HCT116 (cell line): Measurements from ENCODE around the gene WDR44. TPM values are rescaled to one million over a fixed set of nuclear protein-coding genes. Genes with fewer than 3 reads are reported as not detected.
A peak's percentile ranks its signal among the peaks of the same experiment; 100 is the strongest.

Experiments
- ATAC-seq: fragments of 200-7000 bp; cut with Tn5 transposase; 2 replicates; pipeline ENCODE4 v1.9.1; 2020; ENCODE audit warnings: mild to moderate bottlenecking, moderate library complexity
- BruUV-seq: library from RNA; stranded (reverse); fragments of 400-500 nt; replicated peaks from 2 replicates; lab custom pipeline; 2021; lab: Mats Ljungman, UMichigan
- CTCF ChIA-PET: fragments of 300-600 bp; sonication (Branson Sonifier 250); formaldehyde crosslinking; loops from one replicate; lab custom pipeline; 2021; ENCODE audit warnings: antibody characterized with exemption; lab: Charles Lee
- POLR2A ChIA-PET: fragments of 300-600, 350-600 bp; sonication (Branson Sonifier 250); formaldehyde crosslinking; loops from one replicate; lab custom pipeline; 2021; ENCODE audit warnings: antibody characterized with exemption; lab: Charles Lee
- RAD21 ChIA-PET, 2 experiments: fragments of 300-600 bp; sonication (Branson Sonifier 250); formaldehyde crosslinking; loops; one replicate each; lab custom pipeline; 2023; ENCODE audit warnings: low total read pairs in 2 of 2; ENCODE audit not compliant: uncharacterized antibody in 2 of 2, unreplicated experiment in 2 of 2, low non-redundant PET in 1 of 2; lab: Charles Lee
- DNase-seq: peaks from one replicate; pipeline ENCODE4 v3.0.0-alpha.2; 2010; ENCODE audit warnings: low read depth, low spot score
- H2AFZ ChIP-seq: fragments of 200-600 bp; shearing (Covaris generic), sonication (generic); 2 replicates; pipeline ENCODE4 v1.6.1; 2017; ENCODE audit warnings: low read depth, mixed run types, mixed read lengths, antibody characterized with exemption, low read length; ENCODE audit not compliant: poor library complexity, severe bottlenecking
- H3K27ac ChIP-seq: 2 replicates; pipeline ENCODE4 v1.5.1; 2012; ENCODE audit warnings: low read depth, low read length
- H3K27me3 ChIP-seq: fragments of 200-600 bp; sonication (generic); 2 replicates; pipeline ENCODE4 v1.6.1; 2016; ENCODE audit warnings: mixed run types, low read length, mixed read lengths; ENCODE audit not compliant: insufficient read depth
- H3K36me3 ChIP-seq, 2 experiments: fragments of 200-500 bp in 1 of 2; fragments of 200-600 bp in 1 of 2; sonication (Bioruptor generic) in 1 of 2; sonication (generic) in 1 of 2; 2 replicates each; pipeline versions ENCODE4 v1.5.1 to v1.6.1; 2014 to 2016; ENCODE audit warnings: low read length in 2 of 2, inconsistent platforms in 1 of 2, mixed read lengths in 1 of 2, mixed run types in 1 of 2; ENCODE audit not compliant: insufficient read depth in 2 of 2, control insufficient read depth in 1 of 2
- H3K4me1 ChIP-seq, 2 experiments: fragments of 200-600 bp in 1 of 2; sonication (generic) in 1 of 2; 2 replicates each; pipeline versions ENCODE4 v1.5.1 to v1.6.1; 2012 to 2017; ENCODE audit warnings: low read length in 2 of 2, inconsistent platforms in 1 of 2, mild to moderate bottlenecking in 1 of 2, mixed read lengths in 1 of 2, mixed run types in 1 of 2, moderate library complexity in 1 of 2; ENCODE audit not compliant: insufficient read depth in 2 of 2, control insufficient read depth in 1 of 2
- H3K4me2 ChIP-seq: fragments of 200-600 bp; sonication (generic); 2 replicates; pipeline ENCODE4 v1.6.1; 2017; ENCODE audit warnings: mixed run types, low read length, mixed read lengths
- H3K4me3 ChIP-seq, 2 experiments: fragments of 200-600 bp in 1 of 2; sonication (generic) in 1 of 2; replicated peaks in 1 of 2; 2 replicates each; pipeline ENCODE4 v1.5.1; 2011 to 2016; ENCODE audit warnings: low read length in 2 of 2, control low read depth in 1 of 2, low read depth in 1 of 2, mild to moderate bottlenecking in 1 of 2, mixed read lengths in 1 of 2, mixed run types in 1 of 2
- H3K79me2 ChIP-seq: fragments of 200-600 bp; sonication (generic); 2 replicates; pipeline ENCODE4 v1.6.1; 2017; ENCODE audit warnings: mild to moderate bottlenecking, mixed run types, low read length, moderate library complexity, mixed read lengths; ENCODE audit not compliant: insufficient read depth
- H3K9ac ChIP-seq: fragments of 200-600 bp; sonication (generic); 2 replicates; pipeline ENCODE4 v1.6.1; 2016; ENCODE audit warnings: low read length, mixed read lengths
- H3K9me2 ChIP-seq: fragments of 200-600 bp; sonication (generic), shearing (Covaris generic); 2 replicates; pipeline ENCODE4 v1.6.1; 2017; ENCODE audit warnings: mixed run types, mild to moderate bottlenecking, moderate library complexity; ENCODE audit not compliant: insufficient read depth
- H3K9me3 ChIP-seq, 2 experiments: fragments of 200-500 bp in 1 of 2; fragments of 200-600 bp in 1 of 2; sonication (Bioruptor generic) in 1 of 2; sonication (generic) in 1 of 2; 2 replicates each; pipeline ENCODE4 v1.6.1; 2014 to 2017; ENCODE audit warnings: low read length in 2 of 2, mixed read lengths in 2 of 2, inconsistent platforms in 1 of 2, low read depth in 1 of 2, mild to moderate bottlenecking in 1 of 2, mixed run types in 1 of 2, moderate library complexity in 1 of 2; ENCODE audit not compliant: control insufficient read depth in 1 of 2, insufficient read depth in 1 of 2
- H4K20me1 ChIP-seq: fragments of 200-600 bp; sonication (generic), shearing (Covaris generic); 2 replicates; pipeline ENCODE4 v1.6.1; 2017; ENCODE audit warnings: mixed run types, mild to moderate bottlenecking, moderate library complexity; ENCODE audit not compliant: insufficient read depth
- ATF3 ChIP-seq: IDR thresholded peaks from 2 replicates; pipeline ENCODE4 v1.6.1; 2012
- CEBPB ChIP-seq: IDR thresholded peaks from 2 replicates; pipeline ENCODE4 v1.6.1; 2012; ENCODE audit warnings: low read depth
- EGR1 ChIP-seq: IDR thresholded peaks from 2 replicates; pipeline ENCODE4 v1.6.1; 2012; ENCODE audit warnings: low read depth
- RAD21 ChIP-seq: IDR thresholded peaks from 2 replicates; pipeline ENCODE4 v1.6.1; 2012; ENCODE audit warnings: low read depth, mild to moderate bottlenecking
- SP1 ChIP-seq: IDR thresholded peaks from 2 replicates; pipeline ENCODE4 v1.6.1; 2012; ENCODE audit warnings: low read depth
- ZFX ChIP-seq: fragments of 450-650 bp; IDR thresholded peaks from 2 replicates; pipeline ENCODE4 v1.6.1; 2017
- intact Hi-C: fragments of 100-400 bp; cut with micrococcal nuclease; formaldehyde crosslinking; loops from 2 replicates; pipeline ENCODE4 v1.10.0; 2022
- total RNA-seq: library from RNA; stranded (reverse); gene quantifications from one replicate; pipeline ENCODE4 v1.2.1, GENCODE V29; 2021; ENCODE audit not compliant: unreplicated experiment
- TF ChIP-seq, protein P1 (sequence below), 3 experiments: fragments of 200-600 bp in 1 of 3; sonication (generic) in 1 of 3; IDR thresholded peaks in 2 of 3; conservative IDR thresholded peaks in 1 of 3; 2 replicates each; pipeline ENCODE4 v1.5.1; 2012 to 2017; ENCODE audit warnings: low read depth in 2 of 3, low read length in 2 of 3, antibody characterized with exemption in 1 of 3, borderline replicate concordance in 1 of 3, control low read depth in 1 of 3, mild to moderate bottlenecking in 1 of 3, mixed read lengths in 1 of 3, mixed run types in 1 of 3, moderate library complexity in 1 of 3; ENCODE audit not compliant: insufficient read depth in 1 of 3

Gene WDR44
- total RNA-seq, 1 experiment from 2014 or later = 12.2 TPM

- no peak for ATAC-seq
- POLR2A ChIA-PET = no interaction called here
- no peaks in the 10 kb centered on the region for H3K36me3 ChIP-seq
- BruUV-seq = no TSS peak
- H3K27ac ChIP-seq = no peak overlapping the region
- H3K4me3 ChIP-seq = no peak overlapping the region
- no peaks in the 10 kb centered on the region for H3K27me3 ChIP-seq
- H4K20me1 ChIP-seq = no peaks in the 10 kb centered on the region
- no peaks in the 10 kb centered on the region for H3K9me2 ChIP-seq
- TF ChIP-seq SP1 (no peak), CEBPB (no peak), ZFX (no peak)
- TF ChIP-seq, all 23 proteins: peak for 0
- Histone ChIP-seq H2AFZ (no peak overlapping the region), H3K79me2 (no peaks in the 10 kb centered on the region), H3K4me2 (no peak overlapping the region), H3K9me3 (no peaks in the 10 kb centered on the region), H3K4me1 (no peaks in the 10 kb centered on the region), H3K9ac (no peak overlapping the region)
- intact Hi-C loops = no loop called here
- ChIA-PET RAD21 (no interaction called here), CTCF (no interaction called here)
- DNase-seq = no peak
These were observed 50.2 kb downstream of the WDR44 start for GRCh38 chrX:118396113-118396512.

DNA sequence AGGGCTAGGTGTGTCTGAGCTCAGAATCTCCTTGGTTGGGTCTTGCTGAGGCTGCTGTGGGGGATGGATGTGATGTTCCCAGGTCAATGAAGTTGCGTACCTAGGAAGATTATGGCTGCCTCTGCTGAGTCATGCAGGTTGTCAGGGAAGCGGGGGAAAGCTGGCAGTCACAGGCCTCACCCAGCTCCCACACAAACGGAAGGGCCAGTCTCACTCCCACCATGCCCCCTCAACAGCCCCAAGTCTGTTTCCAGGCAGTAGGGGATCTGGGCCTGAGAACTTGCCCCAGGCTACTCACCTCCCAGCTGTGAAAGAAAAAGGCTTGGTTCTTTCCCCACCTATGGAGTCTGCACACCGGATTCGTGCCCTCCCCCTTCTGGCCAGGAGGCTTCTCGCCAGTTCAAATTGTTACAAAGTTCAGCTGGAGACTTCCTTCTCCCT lies 72.9 kb downstream of the WDR44 start:
- CTCF ChIA-PET = no interaction called here
- intact Hi-C loops = no loop called here
- Histone ChIP-seq H3K4me3 (no peak overlapping the region), H4K20me1 (no peaks in the 10 kb centered on the region), H3K4me1 (peaks cover 0 to 9% of the 10 kb centered on the region in 2 experiments; a peak in 1 of 4 replicates), H3K9me3 (no peaks in the 10 kb centered on the region), H3K9me2 (no peaks in the 10 kb centered on the region), H3K4me2 (no peak overlapping the region), H3K27ac (no peak overlapping the region), H3K79me2 (no peaks in the 10 kb centered on the region), H2AFZ (no peak overlapping the region), H3K27me3 (no peaks in the 10 kb centered on the region), H3K9ac (no peak overlapping the region), H3K36me3 (no peaks in the 10 kb centered on the region)
- POLR2A ChIA-PET = no interaction called here
- RAD21 ChIA-PET = no interaction called here
- BruUV-seq = no TSS peak
- ATAC-seq (peak; percentile 32; the same call in 1 of the 2 replicates), DNase-seq (no peak)
- no peak for TF ChIP-seq CEBPB
- TF ChIP-seq, protein P1, sequence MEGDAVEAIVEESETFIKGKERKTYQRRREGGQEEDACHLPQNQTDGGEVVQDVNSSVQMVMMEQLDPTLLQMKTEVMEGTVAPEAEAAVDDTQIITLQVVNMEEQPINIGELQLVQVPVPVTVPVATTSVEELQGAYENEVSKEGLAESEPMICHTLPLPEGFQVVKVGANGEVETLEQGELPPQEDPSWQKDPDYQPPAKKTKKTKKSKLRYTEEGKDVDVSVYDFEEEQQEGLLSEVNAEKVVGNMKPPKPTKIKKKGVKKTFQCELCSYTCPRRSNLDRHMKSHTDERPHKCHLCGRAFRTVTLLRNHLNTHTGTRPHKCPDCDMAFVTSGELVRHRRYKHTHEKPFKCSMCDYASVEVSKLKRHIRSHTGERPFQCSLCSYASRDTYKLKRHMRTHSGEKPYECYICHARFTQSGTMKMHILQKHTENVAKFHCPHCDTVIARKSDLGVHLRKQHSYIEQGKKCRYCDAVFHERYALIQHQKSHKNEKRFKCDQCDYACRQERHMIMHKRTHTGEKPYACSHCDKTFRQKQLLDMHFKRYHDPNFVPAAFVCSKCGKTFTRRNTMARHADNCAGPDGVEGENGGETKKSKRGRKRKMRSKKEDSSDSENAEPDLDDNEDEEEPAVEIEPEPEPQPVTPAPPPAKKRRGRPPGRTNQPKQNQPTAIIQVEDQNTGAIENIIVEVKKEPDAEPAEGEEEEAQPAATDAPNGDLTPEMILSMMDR (IDR thresholded peaks at IDR 0.05 in 2 of 3, conservative IDR thresholded peaks at IDR 0.05 in 1 of 3; ENCODE audit: borderline replicate concordance in 1 of 3, insufficient read depth in 1 of 3, low read depth in 2 of 3, low read length in 2 of 3) = no peak
- TF ChIP-seq EGR1 = no peak
- TF ChIP-seq RAD21 = no peak
- TF ChIP-seq ZFX = no peak
- TF ChIP-seq ATF3 = no peak
